GM18951 (cell line): ENCODE results near the gene ALDH3B1.

Source experiments
- POLR2A ChIP-seq: IDR thresholded peaks from 4 replicates; pipeline ENCODE4 v1.6.1; 2011; ENCODE audit warnings: mild to moderate bottlenecking; ENCODE audit not compliant: insufficient read length, insufficient read depth; ENCODE audit errors: extremely low read depth
- in situ Hi-C: fragments of 300-500 bp; cut with MboI; formaldehyde crosslinking; loops from one replicate; pipeline ENCODE4 v1.12.0; 2022; ENCODE audit warnings: low sequenced_read_pairs, mixed read lengths, inconsistent platforms; ENCODE audit not compliant: unreplicated experiment

ALDH3B1 gene

GRCh38 chr11:68049509-68050370 lies 39.6 kb downstream of the ALDH3B1 start:
- TF ChIP-seq POLR2A = peak; percentile 30
- in situ Hi-C loops = no loop called here

- in situ Hi-C loops = no loop called here
Observed at GRCh38 chr11:68050371-68050841, 40.3 kb downstream of the ALDH3B1 start.

GRCh38 chr11:68051191-68052136 lies 41.3 kb downstream of the ALDH3B1 start:
- in situ Hi-C loops = no loop called here
- peak; percentile 3 for TF ChIP-seq POLR2A

More at GRCh38 chr11:68050371-68050841, 40.3 kb downstream of the ALDH3B1 start:
- TF ChIP-seq POLR2A = no peak

GRCh38 chr11:68052137-68052873 lies 42.2 kb downstream of the ALDH3B1 start:
- in situ Hi-C loops = no loop called here
- no peak for TF ChIP-seq POLR2A

GRCh38 chr11:68053117-68053516 lies 43.0 kb downstream of the ALDH3B1 start:
- in situ Hi-C loops = no loop called here
- TF ChIP-seq POLR2A = no peak

- in situ Hi-C loops = no loop called here
Observed at GRCh38 chr11:68053981-68054812, 44.1 kb downstream of the ALDH3B1 start.

GRCh38 chr11:68056317-68057285 lies 46.5 kb downstream of the ALDH3B1 start:
- in situ Hi-C loops = no loop called here
- TF ChIP-seq POLR2A = no peak

More at GRCh38 chr11:68053981-68054812, 44.1 kb downstream of the ALDH3B1 start:
- peak; percentile 47 for TF ChIP-seq POLR2A

GRCh38 chr11:68057807-68058206 lies 47.7 kb downstream of the ALDH3B1 start:
- in situ Hi-C loops = no loop called here
- no peak for TF ChIP-seq POLR2A

- TF ChIP-seq POLR2A = no peak
- in situ Hi-C loops = no loop called here
Observed at GRCh38 chr11:68061508-68061907, 51.4 kb downstream of the ALDH3B1 start.

GRCh38 chr11:68064926-68065325 lies 54.8 kb downstream of the ALDH3B1 start:
- no peak for TF ChIP-seq POLR2A
- in situ Hi-C loops = no loop called here

- no peak for TF ChIP-seq POLR2A
- in situ Hi-C loops = no loop called here
Observed at GRCh38 chr11:68065841-68066240, 55.7 kb downstream of the ALDH3B1 start.
